ENCODE measurements around the gene GMNN. TPM values are rescaled to one million over a fixed set of nuclear protein-coding genes. Genes with fewer than 3 reads are reported as not detected.
"Not testable (repeated sequence)": the region's sequence is repeated elsewhere in the genome, so short reads cannot be mapped to it uniquely, and the experiment has no call there.

The GMNN gene
- total RNA-seq (2014; rRNA removed) (44.6 and 57.4 TPM in 2 replicates), Bru-seq, nascent RNA (percentile 77 among the genes with signal in this experiment), BruChase-seq, experiment 1, labeled RNA remaining after a 6-hour chase (percentile 74 among the genes with signal in this experiment), BruChase-seq, experiment 2, labeled RNA remaining after a 2-hour chase (percentile 70 among the genes with signal in this experiment)
- long read RNA-seq, transcript GMNN-202 (7 exons, 1,133 nt), result major isoform, 6 of 11 reads
- long read RNA-seq, partial matches to known transcripts, result 2 of 11 reads
- long read RNA-seq, other reads (novel, unspliced or antisense), result 0 of 11 reads

- TF ChIP-seq CTCF (conservative IDR thresholded peaks at IDR 0.05; ENCODE audit: low read depth, low read length), result no peak
- TF ChIP-seq EZH2 (IDR thresholded peaks at IDR 0.05; ENCODE audit: low read length, unreplicated experiment), result no peak
- no peak for TF ChIP-seq EZH2phosphoT487 (IDR thresholded peaks at IDR 0.05; ENCODE audit: borderline replicate concordance, low read length)
- ChIA-PET CTCF (no interaction called here), POLR2A (ENCODE audit: unreplicated experiment) (interaction anchor here (0.6 kb wide), 1 partner anchor 29 kb away, joined by 7 read pairs; no protein-coding TSS in a partner anchor)
- H3K27ac ChIP-seq (ENCODE audit: low read length), result peak within 1 kb of the TSS; percentile 89
- H3K9ac ChIP-seq (ENCODE audit: low read length), result peak within 1 kb of the TSS; percentile 98
- H3K9me2 ChIP-seq (replicated peaks; ENCODE audit: low read length), result no peaks in the 10 kb centered on the region
- H3K27me3 ChIP-seq (ENCODE audit: low read length), result no peaks in the 10 kb centered on the region
- H3F3A ChIP-seq (ENCODE audit: low read length, unreplicated experiment), result no peaks in the 10 kb centered on the region
- peaks cover 14% of the 10 kb centered on the region; the same call in 1 of the 2 replicates for H3K36me3 ChIP-seq (ENCODE audit: low read depth, low read length)
- DNase-seq (peak; percentile 95), ATAC-seq (peak; percentile 91)
- H4K20me1 ChIP-seq (ENCODE audit: low read length), result peaks cover 33% of the 10 kb centered on the region
- H3K4me1 ChIP-seq (ENCODE audit: insufficient read depth, low read length), result peaks cover 29% of the 10 kb centered on the region
- peak within 1 kb of the TSS; percentile 93 for H3K4me2 ChIP-seq (ENCODE audit: low read length)
- no peaks in the 10 kb centered on the region for H3K9me3 ChIP-seq (ENCODE audit: low read length)
- TSS peak; percentile 62 for BruUV-seq (replicated peaks)
- intact Hi-C loops (cut with micrococcal nuclease), result loop anchor here (2.0 to 10.0 kb wide), 2 partner anchors 54 to 220 kb away; no protein-coding TSS in a partner anchor
- peak within 1 kb of the TSS; percentile 93 for H2AFZ ChIP-seq (ENCODE audit: low read length)
- H3K4me3 ChIP-seq (ENCODE audit: low read length), result peak within 1 kb of the TSS; percentile 97
- peaks cover 51% of the 10 kb centered on the region for H3K79me2 ChIP-seq (ENCODE audit: low read length)
Observed at GRCh38 chr6:24774696-24775519, at the start of gene GMNN. Gene GMNN, plus strand, starts transcription at chr6:24774937. Its CDS starts 2,310 bp downstream, at chr6:24777247.

- DNase-seq; H2AFZ ChIP-seq (ENCODE audit: low read length); H3K4me1 ChIP-seq (ENCODE audit: insufficient read depth, low read length); CTCF ChIA-PET; H3K9ac ChIP-seq (ENCODE audit: low read length); H3K4me3 ChIP-seq (ENCODE audit: low read length); H3F3A ChIP-seq (ENCODE audit: low read length, unreplicated experiment); H3K36me3 ChIP-seq (ENCODE audit: low read depth, low read length); BruUV-seq (replicated peaks); POLR2A ChIA-PET (ENCODE audit: unreplicated experiment); H4K20me1 ChIP-seq (ENCODE audit: low read length); H3K27me3 ChIP-seq (ENCODE audit: low read length); H3K9me2 ChIP-seq (replicated peaks; ENCODE audit: low read length); ATAC-seq; H3K27ac ChIP-seq (ENCODE audit: low read length); H3K79me2 ChIP-seq (ENCODE audit: low read length); H3K4me2 ChIP-seq (ENCODE audit: low read length); intact Hi-C loops (cut with micrococcal nuclease): not testable (repeated sequence)
- 0 out of 2 replicates have a peak, but pooled peaks cover 23% of the 10 kb centered on the region for H3K9me3 ChIP-seq (ENCODE audit: low read length)
Observed at GRCh38 chr6:24730653-24731052, 44.1 kb upstream of the GMNN start.

- H3F3A ChIP-seq (ENCODE audit: low read length, unreplicated experiment); H3K36me3 ChIP-seq (ENCODE audit: low read depth, low read length); H3K4me2 ChIP-seq (ENCODE audit: low read length); CTCF ChIA-PET; POLR2A ChIA-PET (ENCODE audit: unreplicated experiment); BruUV-seq (replicated peaks); H3K4me3 ChIP-seq (ENCODE audit: low read length); H3K27ac ChIP-seq (ENCODE audit: low read length); H3K79me2 ChIP-seq (ENCODE audit: low read length); H3K4me1 ChIP-seq (ENCODE audit: insufficient read depth, low read length); H3K9me2 ChIP-seq (replicated peaks; ENCODE audit: low read length); DNase-seq; H3K27me3 ChIP-seq (ENCODE audit: low read length); H4K20me1 ChIP-seq (ENCODE audit: low read length); ATAC-seq; H3K9ac ChIP-seq (ENCODE audit: low read length); intact Hi-C loops (cut with micrococcal nuclease); H2AFZ ChIP-seq (ENCODE audit: low read length): not testable (repeated sequence)
- H3K9me3 ChIP-seq (ENCODE audit: low read length), result 0 out of 2 replicates have a peak, but pooled peaks cover 23% of the 10 kb centered on the region
Observed at GRCh38 chr6:24731456-24732134, 43.1 kb upstream of the GMNN start.
